Measurements from ENCODE around the gene ATE1. TPM values are rescaled to one million over a fixed set of nuclear protein-coding genes. Genes with fewer than 3 reads are reported as not detected.
"Not testable (repeated sequence)": the region's sequence is repeated elsewhere in the genome, so short reads cannot be mapped to it uniquely, and the experiment has no call there.

Gene ATE1
- total RNA-seq, 2 experiments from 2014 or later, result 13.6 to 17.5 TPM

GRCh38 chr10:121766426-121766825 lies 161.4 kb downstream of the ATE1 start:
- CTCF ChIA-PET, result no interaction called here

GRCh38 chr10:121765204-121765603 lies 162.6 kb downstream of the ATE1 start:
- peaks cover 66% of the 10 kb centered on the region for H3K36me3 Mint-ChIP-seq (ENCODE audit: low read depth)
- no peaks in the 10 kb centered on the region for H3K4me1 Mint-ChIP-seq (ENCODE audit: low read depth)

More at GRCh38 chr10:121766426-121766825, 161.4 kb downstream of the ATE1 start:
- no peaks in the 10 kb centered on the region for H3K4me1 Mint-ChIP-seq (ENCODE audit: low read depth)
- H3K36me3 Mint-ChIP-seq (ENCODE audit: low read depth), result peaks cover 56% of the 10 kb centered on the region
- intact Hi-C loops (cut with micrococcal nuclease), result no loop called here
- DNase-seq, result no peak
- H3K4me3 Mint-ChIP-seq, result no peak overlapping the region
- peaks cover 25% of the 10 kb centered on the region for H3K9me3 Mint-ChIP-seq
- H3K27me3 Mint-ChIP-seq (ENCODE audit: low read depth), result no peaks in the 10 kb centered on the region
- no peak overlapping the region for H3K27ac Mint-ChIP-seq

GRCh38 chr10:121764233-121764942 lies 163.4 kb downstream of the ATE1 start:
- Mint-ChIP-seq H3K27ac (no peak overlapping the region), H3K36me3 (ENCODE audit: low read depth) (peaks cover 64% of the 10 kb centered on the region), H3K4me3 (no peak overlapping the region), H3K27me3 (ENCODE audit: low read depth) (no peaks in the 10 kb centered on the region), H3K4me1 (ENCODE audit: low read depth) (no peaks in the 10 kb centered on the region), H3K9me3 (peaks cover 37% of the 10 kb centered on the region)
- DNase-seq, result no peak
- CTCF ChIA-PET, result interaction anchor here (0.7 kb wide), 1 partner anchor 92 kb away, joined by 3 read pairs; no protein-coding TSS in a partner anchor
- intact Hi-C loops (cut with micrococcal nuclease), result no loop called here

More at GRCh38 chr10:121765204-121765603, 162.6 kb downstream of the ATE1 start:
- CTCF ChIA-PET, result no interaction called here
- Mint-ChIP-seq H3K4me3 (no peak overlapping the region), H3K27me3 (ENCODE audit: low read depth) (no peaks in the 10 kb centered on the region), H3K9me3 (peaks cover 33% of the 10 kb centered on the region), H3K27ac (no peak overlapping the region)
- intact Hi-C loops (cut with micrococcal nuclease), result no loop called here
- no peak for DNase-seq

GRCh38 chr10:121757241-121757640 lies 170.6 kb downstream of the ATE1 start:
- intact Hi-C loops (cut with micrococcal nuclease), result loop anchor here (10.0 kb wide), 3 partner anchors 168 to 1528 kb away; partner anchors contain the start of genes ATE1 and BUB3
- not testable (repeated sequence) for H3K27ac Mint-ChIP-seq; DNase-seq; H3K4me3 Mint-ChIP-seq; H3K27me3 Mint-ChIP-seq (ENCODE audit: low read depth)
- H3K36me3 Mint-ChIP-seq (ENCODE audit: low read depth), result peaks cover 62% of the 10 kb centered on the region
- peaks cover 53% of the 10 kb centered on the region for H3K9me3 Mint-ChIP-seq
- peaks cover 19% of the 10 kb centered on the region for H3K4me1 Mint-ChIP-seq (ENCODE audit: low read depth)
- CTCF ChIA-PET, result interaction anchor here (1.0 kb wide), 1 partner anchor 94 kb away, joined by 3 read pairs; no protein-coding TSS in a partner anchor

GRCh38 chr10:121755496-121755895 lies 172.3 kb downstream of the ATE1 start:
- CTCF ChIA-PET; H3K4me3 Mint-ChIP-seq; H3K27ac Mint-ChIP-seq; DNase-seq; H3K27me3 Mint-ChIP-seq (ENCODE audit: low read depth): not testable (repeated sequence)
- peaks cover 45% of the 10 kb centered on the region for H3K36me3 Mint-ChIP-seq (ENCODE audit: low read depth)
- intact Hi-C loops (cut with micrococcal nuclease), result loop anchor here (10.0 kb wide), 3 partner anchors 169 to 1529 kb away; partner anchors contain the start of genes ATE1 and BUB3
- peaks cover 19% of the 10 kb centered on the region for H3K4me1 Mint-ChIP-seq (ENCODE audit: low read depth)
- H3K9me3 Mint-ChIP-seq, result peaks cover 39% of the 10 kb centered on the region

- intact Hi-C loops (cut with micrococcal nuclease), result loop anchor here (1.0 to 10.0 kb wide), 9 partner anchors 16 to 1530 kb away; partner anchors contain the start of genes ATE1, BUB3 and WDR11
- Mint-ChIP-seq H3K4me1 (ENCODE audit: low read depth) (peaks cover 19% of the 10 kb centered on the region), H3K36me3 (ENCODE audit: low read depth) (peaks cover 37% of the 10 kb centered on the region), H3K27me3 (ENCODE audit: low read depth) (no peaks in the 10 kb centered on the region), H3K4me3 (no peak overlapping the region), H3K9me3 (peaks cover 33% of the 10 kb centered on the region), H3K27ac (peak overlapping the region; percentile 27)
- DNase-seq, result no peak
- CTCF ChIA-PET, result interaction anchor here (0.6 kb wide), 1 partner anchor 147 kb away, joined by 3 read pairs; no protein-coding TSS in a partner anchor
These were observed 173.2 kb downstream of the ATE1 start for GRCh38 chr10:121754666-121755065.

GRCh38 chr10:121753726-121754476 lies 173.9 kb downstream of the ATE1 start:
- DNase-seq, result peak; percentile 24
- Mint-ChIP-seq H3K36me3 (ENCODE audit: low read depth) (peaks cover 33% of the 10 kb centered on the region), H3K27me3 (ENCODE audit: low read depth) (no peaks in the 10 kb centered on the region), H3K4me1 (ENCODE audit: low read depth) (peaks cover 19% of the 10 kb centered on the region), H3K27ac (peak overlapping the region; percentile 27), H3K9me3 (peaks cover 29% of the 10 kb centered on the region), H3K4me3 (no peak overlapping the region)
- intact Hi-C loops (cut with micrococcal nuclease), result loop anchor here (1.0 to 10.0 kb wide), 9 partner anchors 16 to 1531 kb away; partner anchors contain the start of genes ATE1, BUB3 and WDR11
- CTCF ChIA-PET, result interaction anchor here (0.6 kb wide), 1 partner anchor 148 kb away, joined by 3 read pairs; no protein-coding TSS in a partner anchor

- intact Hi-C loops (cut with micrococcal nuclease), result loop anchor here (5.0 to 10.0 kb wide), 7 partner anchors 76 to 1534 kb away; partner anchors contain the start of genes ATE1, BUB3 and WDR11
- peaks cover 11% of the 10 kb centered on the region for H3K9me3 Mint-ChIP-seq
- no peak overlapping the region for H3K27ac Mint-ChIP-seq
- peaks cover 16% of the 10 kb centered on the region for H3K36me3 Mint-ChIP-seq (ENCODE audit: low read depth)
- DNase-seq, result no peak
- CTCF ChIA-PET, result interaction anchor here (0.8 kb wide), 1 partner anchor 95 kb away, joined by 3 read pairs; no protein-coding TSS in a partner anchor
- no peaks in the 10 kb centered on the region for H3K27me3 Mint-ChIP-seq (ENCODE audit: low read depth)
- no peak overlapping the region for H3K4me3 Mint-ChIP-seq
- peaks cover 19% of the 10 kb centered on the region for H3K4me1 Mint-ChIP-seq (ENCODE audit: low read depth)
These were observed 176.6 kb downstream of the ATE1 start for GRCh38 chr10:121751191-121751760.

GRCh38 chr10:121747163-121747775 lies 180.6 kb downstream of the ATE1 start:
- Mint-ChIP-seq H3K9me3 (no peaks in the 10 kb centered on the region), H3K4me3 (no peak overlapping the region), H3K4me1 (ENCODE audit: low read depth) (no peaks in the 10 kb centered on the region), H3K27ac (no peak overlapping the region), H3K27me3 (ENCODE audit: low read depth) (no peaks in the 10 kb centered on the region), H3K36me3 (ENCODE audit: low read depth) (peaks cover 17% of the 10 kb centered on the region)
- CTCF ChIA-PET, result no interaction called here
- intact Hi-C loops (cut with micrococcal nuclease), result no loop called here
- no peak for DNase-seq

- DNase-seq, result no peak
- CTCF ChIA-PET, result no interaction called here
- Mint-ChIP-seq H3K27me3 (ENCODE audit: low read depth) (peaks cover 9% of the 10 kb centered on the region), H3K9me3 (no peaks in the 10 kb centered on the region), H3K4me3 (no peak overlapping the region), H3K4me1 (ENCODE audit: low read depth) (peaks cover 12% of the 10 kb centered on the region), H3K27ac (no peak overlapping the region), H3K36me3 (ENCODE audit: low read depth) (peaks cover 24% of the 10 kb centered on the region)
- intact Hi-C loops (cut with micrococcal nuclease), result no loop called here
These were observed 186.5 kb downstream of the ATE1 start for GRCh38 chr10:121741248-121741792.

GRCh38 chr10:121740069-121740468 lies 187.8 kb downstream of the ATE1 start:
- DNase-seq, result no peak
- intact Hi-C loops (cut with micrococcal nuclease), result no loop called here
- Mint-ChIP-seq H3K9me3 (no peaks in the 10 kb centered on the region), H3K27me3 (ENCODE audit: low read depth) (peaks cover 19% of the 10 kb centered on the region), H3K4me1 (ENCODE audit: low read depth) (peaks cover 12% of the 10 kb centered on the region), H3K36me3 (ENCODE audit: low read depth) (peaks cover 20% of the 10 kb centered on the region), H3K4me3 (no peak overlapping the region), H3K27ac (no peak overlapping the region)
- CTCF ChIA-PET, result interaction anchor here (0.6 to 1.1 kb wide), 2 partner anchors 21 to 138 kb away, joined by 3 read pairs; no protein-coding TSS in a partner anchor
